Stimulated activated CD8-positive, alpha-beta memory T cell treated with anti-CD3 and anti-CD28 coated beads, Interleukin-15, amount 100 ng/mL, for 48 hours (primary cell): ENCODE data around the gene AHCYL2.
A peak's percentile ranks its signal among the peaks of the same experiment; 100 is the strongest.
"Not testable (repeated sequence)": the region's sequence is repeated elsewhere in the genome, so short reads cannot be mapped to it uniquely, and the experiment has no call there.

ENCODE experiments used
- DNase-seq, 2 donors: peaks; one replicate each; pipeline ENCODE4 v3.0.0-alpha.2; 2020; ENCODE audit warnings: low read depth in 2 of 2

The AHCYL2 gene

GRCh38 chr7:129209067-129209926 lies 15.5 kb upstream of the AHCYL2 start:
- no peak for DNase-seq

- peak; percentile 49 to 53 for DNase-seq
These were observed 14.4 kb upstream of the AHCYL2 start for GRCh38 chr7:129210256-129210988.

- DNase-seq = no peak
These were observed 13.9 kb upstream of the AHCYL2 start for GRCh38 chr7:129210989-129211312.

GRCh38 chr7:129212126-129212525 lies 12.7 kb upstream of the AHCYL2 start:
- DNase-seq = no peak

GRCh38 chr7:129212596-129212995 lies 12.2 kb upstream of the AHCYL2 start:
- no peak for DNase-seq

- DNase-seq = no peak
These were observed 11.0 kb upstream of the AHCYL2 start for GRCh38 chr7:129213828-129214227.

GRCh38 chr7:129215691-129216090 lies 9.1 kb upstream of the AHCYL2 start:
- DNase-seq = not testable (repeated sequence)

GRCh38 chr7:129216101-129216715 lies 8.6 kb upstream of the AHCYL2 start:
- not testable (repeated sequence) for DNase-seq

GRCh38 chr7:129216821-129217416 lies 7.9 kb upstream of the AHCYL2 start:
- DNase-seq = not testable (repeated sequence)

GRCh38 chr7:129218514-129219062 lies 6.2 kb upstream of the AHCYL2 start:
- peak; percentile 45 to 52 for DNase-seq

GRCh38 chr7:129219166-129219565 lies 5.7 kb upstream of the AHCYL2 start:
- not testable (repeated sequence) for DNase-seq

GRCh38 chr7:129222064-129222463 lies 2.8 kb upstream of the AHCYL2 start:
- no peak for DNase-seq

- peak; percentile 38 to 45 for DNase-seq
These were observed 538 bp downstream of the AHCYL2 start for GRCh38 chr7:129225206-129225930.

- DNase-seq = no peak
These were observed 1.2 kb downstream of the AHCYL2 start for GRCh38 chr7:129225931-129226572.

GRCh38 chr7:129227646-129228578 lies 3.1 kb downstream of the AHCYL2 start:
- no peak for DNase-seq

- no peak for DNase-seq
These were observed 3.8 kb downstream of the AHCYL2 start for GRCh38 chr7:129228633-129229032.

- no peak for DNase-seq
These were observed 6.8 kb downstream of the AHCYL2 start for GRCh38 chr7:129231666-129232065.

GRCh38 chr7:129238546-129238945 lies 13.7 kb downstream of the AHCYL2 start:
- DNase-seq = no peak

- DNase-seq = no peak
These were observed 15.4 kb downstream of the AHCYL2 start for GRCh38 chr7:129240119-129240820.
